LNCaP clone FGC (cell line): ENCODE measurements around the gene RIN3.

Experiments used
- DNase-seq: peaks from one replicate; pipeline ENCODE4 v3.0.0-alpha.2; 2011; ENCODE audit warnings: low read depth
- H3K4me3 ChIP-seq: 2 replicates; pipeline ENCODE4 v1.5.1; 2011; ENCODE audit warnings: mild to moderate bottlenecking, low read depth, low read length, control low read depth
- TF ChIP-seq, protein P1 (sequence below): IDR thresholded peaks from 2 replicates; pipeline ENCODE4 v1.5.1; 2012; ENCODE audit warnings: mild to moderate bottlenecking; ENCODE audit not compliant: control insufficient read depth, insufficient read depth; ENCODE audit errors: extremely low read depth

The RIN3 gene

DNA sequence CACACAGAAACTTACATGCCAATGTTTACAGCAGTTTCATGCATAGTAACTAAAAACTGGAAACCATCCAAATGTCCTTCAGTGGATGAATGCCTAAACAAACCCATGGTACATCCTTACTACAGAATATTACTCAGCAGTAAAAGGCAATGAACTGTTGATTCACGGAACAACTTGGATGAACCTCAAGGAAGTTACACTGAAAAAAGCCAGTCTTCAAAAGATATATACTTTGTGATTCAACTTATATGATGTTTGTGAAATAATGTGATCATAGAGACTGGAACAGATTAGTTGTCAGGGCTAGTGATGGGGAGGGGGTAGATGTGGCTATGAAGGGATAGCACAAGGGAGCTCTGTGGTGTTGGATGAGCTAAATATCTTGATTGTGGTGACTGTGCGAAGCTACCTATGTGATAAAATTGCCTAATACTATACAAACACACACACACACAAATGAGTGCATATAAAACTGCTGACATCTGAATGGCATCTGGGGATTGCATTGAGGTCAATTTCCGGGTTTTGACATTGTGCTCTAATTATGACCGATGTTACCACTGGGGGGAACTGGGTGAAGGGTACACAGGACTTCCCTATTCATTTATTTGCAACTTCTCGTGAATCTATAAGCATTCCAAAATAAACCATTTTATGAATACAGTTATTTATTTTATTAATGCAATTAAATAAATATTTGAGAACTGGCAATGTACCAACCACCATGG is 94.3 kb downstream of the RIN3 start:
- peak; percentile 95 for DNase-seq
- H3K4me3 ChIP-seq = no peak overlapping the region
- TF ChIP-seq, protein P1, sequence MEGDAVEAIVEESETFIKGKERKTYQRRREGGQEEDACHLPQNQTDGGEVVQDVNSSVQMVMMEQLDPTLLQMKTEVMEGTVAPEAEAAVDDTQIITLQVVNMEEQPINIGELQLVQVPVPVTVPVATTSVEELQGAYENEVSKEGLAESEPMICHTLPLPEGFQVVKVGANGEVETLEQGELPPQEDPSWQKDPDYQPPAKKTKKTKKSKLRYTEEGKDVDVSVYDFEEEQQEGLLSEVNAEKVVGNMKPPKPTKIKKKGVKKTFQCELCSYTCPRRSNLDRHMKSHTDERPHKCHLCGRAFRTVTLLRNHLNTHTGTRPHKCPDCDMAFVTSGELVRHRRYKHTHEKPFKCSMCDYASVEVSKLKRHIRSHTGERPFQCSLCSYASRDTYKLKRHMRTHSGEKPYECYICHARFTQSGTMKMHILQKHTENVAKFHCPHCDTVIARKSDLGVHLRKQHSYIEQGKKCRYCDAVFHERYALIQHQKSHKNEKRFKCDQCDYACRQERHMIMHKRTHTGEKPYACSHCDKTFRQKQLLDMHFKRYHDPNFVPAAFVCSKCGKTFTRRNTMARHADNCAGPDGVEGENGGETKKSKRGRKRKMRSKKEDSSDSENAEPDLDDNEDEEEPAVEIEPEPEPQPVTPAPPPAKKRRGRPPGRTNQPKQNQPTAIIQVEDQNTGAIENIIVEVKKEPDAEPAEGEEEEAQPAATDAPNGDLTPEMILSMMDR = no peak

DNA sequence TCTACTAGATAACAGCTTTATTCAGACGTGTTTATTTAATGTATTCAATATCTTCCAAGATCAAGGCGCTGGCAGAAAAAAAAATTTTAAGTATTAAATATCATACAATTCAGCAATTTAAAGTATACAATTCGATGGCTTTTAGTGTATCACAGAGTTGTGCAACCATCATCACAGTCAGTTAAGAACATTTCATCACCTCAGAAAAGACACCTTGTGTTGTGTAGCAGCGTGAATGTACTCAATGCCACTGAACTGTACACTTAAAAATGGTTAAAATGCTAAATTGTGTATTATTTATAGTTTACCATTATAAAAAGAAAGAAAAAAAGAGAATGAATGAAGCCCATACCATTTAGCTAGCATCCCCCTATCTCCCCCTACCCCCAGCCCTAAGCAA is 96.4 kb downstream of the RIN3 start:
- TF ChIP-seq, protein P1 = no peak

DNA sequence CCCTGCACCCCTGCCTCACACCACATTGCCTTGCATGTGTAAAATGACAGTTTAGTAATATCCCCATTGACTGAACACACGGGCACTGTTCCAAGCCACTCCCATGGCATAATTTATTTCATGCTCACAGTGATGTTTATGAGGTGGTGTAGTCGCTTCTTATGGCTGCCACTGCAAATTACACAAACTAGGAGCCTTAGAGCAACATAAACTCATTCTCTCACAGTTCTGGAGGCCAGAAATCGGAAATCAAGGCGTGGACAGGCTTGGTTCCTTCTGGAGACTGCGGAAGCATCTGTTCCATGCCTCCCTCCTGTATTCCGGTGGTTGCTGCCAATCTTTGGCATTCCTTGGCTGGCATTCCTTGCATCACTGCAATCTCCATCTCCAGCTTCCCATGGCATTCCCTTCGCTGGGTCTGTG is 97.3 kb downstream of the RIN3 start:
- H3K4me3 ChIP-seq = no peak overlapping the region
- TF ChIP-seq, protein P1 = no peak
- DNase-seq = no peak

More for the DNA sequence above, 96.4 kb downstream of the RIN3 start:
- no peak overlapping the region for H3K4me3 ChIP-seq
- DNase-seq = no peak

DNA sequence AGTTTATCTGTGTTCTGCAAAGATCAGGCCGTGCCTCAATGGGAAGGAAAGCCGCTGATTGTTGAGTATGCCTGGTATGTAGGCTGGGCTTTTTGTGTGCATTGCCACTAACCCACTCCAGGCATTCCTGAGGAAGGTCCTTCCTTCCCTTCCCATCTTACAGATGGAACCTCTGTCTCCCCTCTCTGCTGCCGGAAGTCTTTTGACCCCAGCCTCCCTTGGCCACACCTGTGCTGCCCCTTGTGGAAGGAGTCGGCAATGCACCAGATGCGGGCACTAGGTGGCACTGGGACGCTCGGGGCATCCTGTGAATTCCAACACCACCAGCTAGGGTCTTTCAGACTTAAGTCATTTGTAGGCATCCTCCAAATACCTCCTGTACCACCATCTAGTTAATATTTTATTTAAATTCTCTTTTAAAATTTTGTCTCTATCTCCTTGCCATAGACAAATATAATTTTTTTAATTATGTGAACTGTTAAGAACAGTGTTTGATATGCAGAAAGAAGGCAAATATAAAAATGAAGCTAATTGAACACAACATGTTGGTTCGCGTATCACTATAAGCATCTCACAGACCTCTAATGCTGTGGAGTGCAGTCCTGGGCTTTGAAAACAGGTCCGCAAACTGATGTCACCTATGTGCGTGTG is 99.6 kb downstream of the RIN3 start:
- H3K4me3 ChIP-seq = no peak overlapping the region
- DNase-seq = no peak
- TF ChIP-seq, protein P1 = peak; percentile 83

DNA sequence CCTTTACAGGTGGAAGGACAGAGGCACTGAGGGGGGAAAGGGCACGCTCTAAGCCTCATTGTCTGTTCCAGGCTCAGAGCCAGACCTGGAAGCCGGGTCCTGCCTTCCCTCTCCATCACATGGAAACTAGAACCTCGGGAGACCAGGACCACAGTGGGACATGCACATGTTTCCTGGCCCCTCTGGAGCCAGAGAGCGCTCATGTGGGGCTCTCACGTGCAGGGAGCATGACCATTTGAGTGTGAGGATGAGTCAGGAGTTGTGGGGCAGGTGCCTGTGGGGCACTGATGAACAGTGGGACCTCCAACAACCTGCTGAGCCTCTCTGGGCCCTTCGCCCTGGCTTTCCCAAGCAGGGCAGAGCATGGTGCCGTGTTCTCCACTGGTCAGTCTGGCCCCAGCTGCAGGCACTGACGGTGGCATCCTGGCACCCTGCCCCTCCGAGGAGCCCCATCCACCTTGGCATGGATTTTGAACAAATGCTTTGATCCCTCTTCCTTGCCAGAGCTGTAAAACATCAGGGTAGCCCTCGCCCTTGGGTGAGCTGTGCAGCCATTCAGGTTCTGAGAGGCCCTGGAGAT is 100.2 kb downstream of the RIN3 start:
- no peak for DNase-seq
- TF ChIP-seq, protein P1 = no peak
- no peak overlapping the region for H3K4me3 ChIP-seq

DNA sequence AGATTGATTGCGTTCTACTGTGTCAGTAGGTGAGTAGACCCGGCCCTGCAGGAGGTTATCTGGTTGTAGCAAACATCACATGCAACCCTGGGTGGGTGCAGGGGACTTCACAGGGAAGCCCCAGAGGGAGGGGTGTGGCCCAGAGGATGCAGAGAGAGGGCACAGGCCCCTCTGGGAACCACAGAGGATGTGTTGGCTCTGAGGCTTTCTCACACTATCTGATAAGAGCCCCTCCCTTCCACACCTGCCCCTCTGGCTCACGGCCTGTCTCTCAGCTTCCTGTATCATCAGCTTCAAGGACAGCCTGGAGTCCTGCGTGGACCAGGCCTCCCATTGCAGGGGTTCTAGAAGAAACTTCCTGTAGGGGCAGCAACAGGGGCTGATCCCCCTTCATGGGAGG is 101.9 kb downstream of the RIN3 start:
- DNase-seq = no peak
- TF ChIP-seq, protein P1 = no peak
- no peak overlapping the region for H3K4me3 ChIP-seq
